Tongue (tissue), 2 donors: ENCODE measurements around the gene ZFP42. TPM values are rescaled to one million over a fixed set of nuclear protein-coding genes. Genes with fewer than 3 reads are reported as not detected.
"Not testable (repeated sequence)": the region's sequence is repeated elsewhere in the genome, so short reads cannot be mapped to it uniquely, and the experiment has no call there.

ENCODE experiments used
- DNase-seq: peaks from one replicate; pipeline ENCODE4 v3.0.0-alpha.2; 2015
- total RNA-seq: library from RNA; depleted of rRNA; stranded (reverse); fragments of >200 nt; gene quantifications from one replicate; pipeline ENCODE4 v1.2.3, GENCODE V29; 2014

The ZFP42 gene
- total RNA-seq, result 0.10 TPM

- DNase-seq, result no peak
Observed at GRCh38 chr4:187995322-187996207, at the start of gene ZFP42. Gene ZFP42 (plus strand): TSS chr4:187995771. CDS start chr4:188002808, 7,037 bp downstream.

GRCh38 chr4:187961171-187961570, 34.4 kb upstream of the ZFP42 start:
- no peak for DNase-seq

- DNase-seq, result no peak
Observed at GRCh38 chr4:187961961-187962360, 33.6 kb upstream of the ZFP42 start.

GRCh38 chr4:187962926-187963325, 32.6 kb upstream of the ZFP42 start:
- DNase-seq, result peak; percentile 72

- no peak for DNase-seq
Observed at GRCh38 chr4:187965726-187966125, 29.8 kb upstream of the ZFP42 start.

GRCh38 chr4:187972135-187972534, 23.4 kb upstream of the ZFP42 start:
- DNase-seq, result no peak

- DNase-seq, result no peak
Observed at GRCh38 chr4:187983746-187984145, 11.8 kb upstream of the ZFP42 start.

GRCh38 chr4:187992971-187993370, 2.6 kb upstream of the ZFP42 start:
- no peak for DNase-seq

GRCh38 chr4:187993827-187994226, 1.7 kb upstream of the ZFP42 start:
- no peak for DNase-seq

GRCh38 chr4:187996502-187997177, 1.1 kb downstream of the ZFP42 start:
- no peak for DNase-seq

- DNase-seq, result not testable (repeated sequence)
Observed at GRCh38 chr4:187997991-187998390, 2.4 kb downstream of the ZFP42 start.

GRCh38 chr4:187999406-187999932, 3.9 kb downstream of the ZFP42 start:
- DNase-seq, result no peak

GRCh38 chr4:188002323-188002722, 6.8 kb downstream of the ZFP42 start:
- DNase-seq, result no peak

- DNase-seq, result no peak
Observed at GRCh38 chr4:188002751-188003150, 7.2 kb downstream of the ZFP42 start.

GRCh38 chr4:188005561-188005960, 10.0 kb downstream of the ZFP42 start:
- no peak for DNase-seq

GRCh38 chr4:188006285-188006848, 10.8 kb downstream of the ZFP42 start:
- DNase-seq, result no peak

GRCh38 chr4:188008377-188008776, 12.8 kb downstream of the ZFP42 start:
- DNase-seq, result no peak

- no peak for DNase-seq
Observed at GRCh38 chr4:188012426-188012945, 16.9 kb downstream of the ZFP42 start.

GRCh38 chr4:188015025-188015940, 19.7 kb downstream of the ZFP42 start:
- no peak for DNase-seq

- no peak for DNase-seq
Observed at GRCh38 chr4:188016754-188017153, 21.2 kb downstream of the ZFP42 start.

- DNase-seq, result no peak
Observed at GRCh38 chr4:188018262-188018661, 22.7 kb downstream of the ZFP42 start.
